Endothelial cell of umbilical vein (primary cell): Measurements from ENCODE around the gene ALDH3B2. TPM values are rescaled to one million over a fixed set of nuclear protein-coding genes. Genes with fewer than 3 reads are reported as not detected.

Source experiments
- BruUV-seq: library from RNA; stranded (reverse); fragments of 400-500 nt; replicated peaks from 2 replicates; lab custom pipeline; 2021; lab: Mats Ljungman, UMichigan
- CTCF ChIA-PET: fragments of 300-600, 350-600 bp; sonication (Branson Sonifier 250); formaldehyde crosslinking; loops from one replicate; lab custom pipeline; 2021; ENCODE audit warnings: antibody characterized with exemption, inconsistent platforms; lab: Charles Lee
- POLR2A ChIA-PET: fragments of 300-600, 350-600 bp; sonication (Branson Sonifier 250); formaldehyde crosslinking; loops from one replicate; lab custom pipeline; 2021; ENCODE audit warnings: antibody characterized with exemption, inconsistent platforms; lab: Charles Lee
- DNase-seq: peaks from one replicate; pipeline ENCODE4 v3.0.0-alpha.2; 2011; ENCODE audit warnings: low read depth, low spot score
- FAIRE-seq: peaks from 2 replicates; lab custom pipeline; 2011; peaks lifted over from hg19 to GRCh38; lab: Jason Lieb, UNC
- H2AFZ ChIP-seq: 2 replicates; pipeline ENCODE4 v1.6.0; 2012; ENCODE audit warnings: low read depth, low read length, control low read depth, inconsistent platforms
- H3K27ac ChIP-seq: 2 replicates; pipeline ENCODE4 v1.5.1; 2011; ENCODE audit warnings: low read depth, mild to moderate bottlenecking, control low read depth, low read length, moderate library complexity; ENCODE audit not compliant: insufficient read depth
- H3K27me3 ChIP-seq, 2 experiments: 2 replicates each; pipeline versions ENCODE4 v1.6.0 to v1.6.1; 2011; ENCODE audit warnings: low read length in 2 of 2, mixed read lengths in 1 of 2; ENCODE audit not compliant: control insufficient read depth in 2 of 2, insufficient read depth in 2 of 2
- H3K36me3 ChIP-seq, 2 experiments: 2 replicates in 1 of 2; 3 replicates in 1 of 2; pipeline ENCODE4 v1.5.1; 2011; ENCODE audit warnings: low read length in 2 of 2, mild to moderate bottlenecking in 1 of 2, moderate library complexity in 1 of 2; ENCODE audit not compliant: control insufficient read depth in 2 of 2, insufficient read depth in 2 of 2; ENCODE audit errors: extremely low read depth in 1 of 2
- H3K4me1 ChIP-seq: 3 replicates; pipeline ENCODE4 v1.5.1; 2011; ENCODE audit warnings: mild to moderate bottlenecking, low read length; ENCODE audit not compliant: control insufficient read depth, insufficient read depth; ENCODE audit errors: extremely low read depth
- H3K4me2 ChIP-seq: 2 replicates; pipeline ENCODE4 v1.6.1; 2011; ENCODE audit warnings: low read length, control low read depth, mixed read lengths; ENCODE audit not compliant: insufficient read depth
- H3K4me3 ChIP-seq, 3 experiments: fragments of 200-600 bp in 1 of 3; sonication (generic), shearing (Covaris generic) in 1 of 3; replicated peaks in 1 of 3; 2 replicates each; pipeline ENCODE4 v1.5.1; 2011 to 2016; ENCODE audit warnings: control low read depth in 3 of 3, low read length in 3 of 3, mild to moderate bottlenecking in 2 of 3, inconsistent platforms in 1 of 3, low read depth in 1 of 3, moderate library complexity in 1 of 3; ENCODE audit not compliant: insufficient read depth in 1 of 3
- H3K79me2 ChIP-seq: 2 replicates; pipeline ENCODE4 v1.6.0; 2012; ENCODE audit warnings: low read length, inconsistent platforms; ENCODE audit not compliant: control insufficient read depth, insufficient read depth
- H3K9ac ChIP-seq: replicated peaks from 2 replicates; pipeline ENCODE3; 2011; ENCODE audit warnings: low read length, control low read depth; ENCODE audit not compliant: insufficient read depth; ENCODE audit errors: extremely low read depth
- H3K9me1 ChIP-seq: replicated peaks from 3 replicates; pipeline ENCODE4 v1.6.0; 2011; ENCODE audit warnings: mild to moderate bottlenecking, low read length; ENCODE audit not compliant: control insufficient read depth, insufficient read depth; ENCODE audit errors: extremely low read depth
- H3K9me3 ChIP-seq: replicated peaks from 2 replicates; pipeline ENCODE4 v1.5.1; 2012; ENCODE audit warnings: low read length, inconsistent platforms; ENCODE audit not compliant: control insufficient read depth, insufficient read depth
- H4K20me1 ChIP-seq: replicated peaks from 2 replicates; pipeline ENCODE3; 2011; ENCODE audit warnings: mild to moderate bottlenecking, low read length; ENCODE audit not compliant: control insufficient read depth, insufficient read depth; ENCODE audit errors: extremely low read depth
- CTCF ChIP-seq, 2 donors: IDR thresholded peaks; 1 replicate in 1 of 2; 2 replicates in 1 of 2; pipeline ENCODE4 v1.5.1; 2011; ENCODE audit warnings: low read length in 2 of 2, mild to moderate bottlenecking in 2 of 2, moderate library complexity in 2 of 2, control low read depth in 1 of 2, inconsistent platforms in 1 of 2, low read depth in 1 of 2; ENCODE audit not compliant: insufficient read depth in 1 of 2; ENCODE audit errors: extremely low read depth in 1 of 2
- EZH2 ChIP-seq: IDR thresholded peaks from 2 replicates; pipeline ENCODE4 v1.6.1; 2012; ENCODE audit warnings: borderline replicate concordance, low read depth, mild to moderate bottlenecking, moderate library complexity, low read length, inconsistent platforms; ENCODE audit not compliant: severe bottlenecking
- GATA2 ChIP-seq: IDR thresholded peaks from 2 replicates; pipeline ENCODE4 v1.7.0; 2011; ENCODE audit warnings: low read depth, mild to moderate bottlenecking, moderate library complexity, mixed read lengths, low read length; ENCODE audit not compliant: insufficient read length, insufficient read depth
- JUN ChIP-seq: IDR thresholded peaks from 2 replicates; pipeline ENCODE4 v1.6.1; 2011; ENCODE audit warnings: borderline replicate concordance, low read depth; ENCODE audit not compliant: insufficient read length, insufficient read depth
- MYC ChIP-seq: IDR thresholded peaks from one replicate; pipeline ENCODE4 v1.6.1; 2011; ENCODE audit warnings: mild to moderate bottlenecking, low read depth, low read length
- POLR2A ChIP-seq: IDR thresholded peaks from 2 replicates; pipeline ENCODE4 v1.6.1; 2012; ENCODE audit warnings: low read depth, mild to moderate bottlenecking, control low read depth, low read length
- dilution Hi-C: fragments of 300-500 bp; cut with MboI; formaldehyde crosslinking; loops from one replicate; pipeline ENCODE4 v1.15.0; 2019; ENCODE audit warnings: low sequenced_read_pairs; ENCODE audit not compliant: extremely low pct_ligation_motif_present
- intact Hi-C: fragments of 100-400 bp; cut with micrococcal nuclease; formaldehyde crosslinking; loops from one replicate; pipeline ENCODE4 v1.10.0; 2022
- polyA plus RNA-seq, 4 experiments: library from polyadenylated mRNA; depleted of rRNA in 3 of 4; stranded (reverse) in 3 of 4; unstranded in 1 of 4; fragments of >200 nt; gene quantifications; 2 replicates each; pipeline versions ENCODE4 v1.2.1 to v1.2.3, GENCODE V29; 2011 to 2012; ENCODE audit warnings: missing spikeins in 1 of 4
- total RNA-seq: library from RNA; stranded (reverse); gene quantifications from 2 replicates; pipeline ENCODE4 v1.2.3, GENCODE V29; 2021

Gene ALDH3B2
- total and polyA plus RNA-seq, 2 donors (not counting 3 experiments of a cell fraction or from before 2014, with no cell fraction given), result not detected

- H3K9me3 ChIP-seq, result no peaks in the 10 kb centered on the region
- H3K27ac ChIP-seq, result no peak overlapping the region
- peaks cover 0 to 3% of the 10 kb centered on the region in 2 experiments for H3K27me3 ChIP-seq
- intact Hi-C loops (no loop called here), dilution Hi-C loops (no loop called here)
- H3K4me3 ChIP-seq, result no peak overlapping the region
- H4K20me1 ChIP-seq, result no peaks in the 10 kb centered on the region
- no peak overlapping the region for H3K4me2 ChIP-seq
- TF ChIP-seq POLR2A, result no peak
- no peak for TF ChIP-seq JUN
- TF ChIP-seq GATA2, result no peak
- TF ChIP-seq MYC, result no peak
- TF ChIP-seq EZH2, result no peak
- H2AFZ ChIP-seq, result no peak overlapping the region
- POLR2A ChIA-PET, result no interaction called here
- DNase-seq (no peak), FAIRE-seq (no peak)
- H3K9ac ChIP-seq, result no peak overlapping the region
- H3K36me3 ChIP-seq, result no peaks in the 10 kb centered on the region
- H3K9me1 ChIP-seq, result no peaks in the 10 kb centered on the region
- no peaks in the 10 kb centered on the region for H3K79me2 ChIP-seq
- H3K4me1 ChIP-seq, result no peaks in the 10 kb centered on the region
- CTCF ChIA-PET, result interaction anchor here (0.9 to 1.4 kb wide), 3 partner anchors 12 to 57 kb away, joined by 4 to 11 read pairs (median 4); partner anchors contain the start of gene NUDT8
- BruUV-seq, result no TSS peak
These were observed 3.3 kb downstream of the ALDH3B2 start for GRCh38 chr11:67671211-67671520.

- DNase-seq, result no peak
- H3K4me2 ChIP-seq, result no peak overlapping the region
- dilution Hi-C loops, result no loop called here
- TF ChIP-seq MYC (no peak), EZH2 (no peak), CTCF (IDR thresholded peaks at IDR 0.05; ENCODE audit: extremely low read depth in 1 of 2, insufficient read depth in 1 of 2, low read depth in 1 of 2, low read length in 2 of 2) (no peak), JUN (no peak), GATA2 (no peak), POLR2A (no peak)
- no peak for FAIRE-seq
- BruUV-seq, result no TSS peak
- no peaks in the 10 kb centered on the region for H3K79me2 ChIP-seq
- no peak overlapping the region for H2AFZ ChIP-seq
- H3K4me1 ChIP-seq, result no peaks in the 10 kb centered on the region
- H3K9ac ChIP-seq, result no peak overlapping the region
- peaks cover 0 to 2% of the 10 kb centered on the region in 2 experiments for H3K27me3 ChIP-seq
- CTCF ChIA-PET, result interaction anchor here (0.5 to 1.4 kb wide), 4 partner anchors 12 to 532 kb away, joined by 3 to 11 read pairs (median 4); partner anchors contain the start of gene NUDT8
- H3K27ac ChIP-seq, result no peak overlapping the region
- H4K20me1 ChIP-seq, result no peaks in the 10 kb centered on the region
- intact Hi-C loops, result no loop called here
- no peaks in the 10 kb centered on the region for H3K36me3 ChIP-seq
- POLR2A ChIA-PET, result no interaction called here
- no peak overlapping the region for H3K4me3 ChIP-seq
- H3K9me1 ChIP-seq, result no peaks in the 10 kb centered on the region
- no peaks in the 10 kb centered on the region for H3K9me3 ChIP-seq
These were observed 3.9 kb downstream of the ALDH3B2 start for GRCh38 chr11:67670316-67671210.
